Measurements from ENCODE around the gene DEFB131A.
"Not testable (repeated sequence)": the region's sequence is repeated elsewhere in the genome, so short reads cannot be mapped to it uniquely, and the experiment has no call there.

DEFB131A gene, protein sequence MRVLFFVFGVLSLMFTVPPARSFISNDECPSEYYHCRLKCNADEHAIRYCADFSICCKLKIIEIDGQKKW

DNA sequence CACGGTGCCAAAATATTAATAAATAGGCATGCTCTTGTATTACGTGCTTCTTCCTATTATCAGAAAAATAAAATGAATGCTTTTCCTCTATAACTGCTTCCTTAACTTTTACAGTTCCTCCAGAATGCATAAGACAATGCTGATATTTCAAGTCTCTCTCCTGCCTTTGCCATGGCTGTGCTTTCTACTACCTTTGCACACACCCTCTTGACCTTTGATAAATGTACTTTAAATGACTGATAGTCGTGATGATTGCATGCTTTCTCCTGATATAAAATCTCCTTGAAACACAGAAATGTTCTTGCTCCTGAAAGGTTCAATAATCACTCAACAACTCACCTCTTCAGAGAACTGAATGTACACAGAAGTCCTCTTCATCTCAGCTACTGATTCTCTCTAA, at the start of gene DEFB131A:
Gene DEFB131A, plus strand, starts transcription at position 301 of the 400 bp plus-strand sequence. CDS start 120 bp downstream, outside the sequence.
- not testable (repeated sequence) for ATAC-seq

DNA sequence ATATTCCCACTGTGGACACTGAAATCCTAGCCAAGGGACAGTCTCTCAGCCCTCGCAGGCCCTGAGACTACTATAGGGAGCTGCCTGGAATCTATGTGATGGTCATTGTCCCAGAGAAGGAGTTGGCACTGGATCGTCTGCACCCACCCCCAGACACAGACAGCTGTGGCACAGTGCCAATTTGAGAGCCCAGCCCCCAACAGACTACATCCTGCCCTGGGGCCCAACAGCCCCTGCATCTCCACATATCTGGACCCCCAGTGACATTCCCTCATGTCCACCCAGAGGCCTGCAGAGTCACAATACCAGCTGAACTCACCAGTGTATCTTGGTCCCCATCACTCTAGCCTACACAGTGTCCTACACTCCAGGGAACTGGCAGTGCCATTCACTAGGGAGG, 38.4 kb upstream of the DEFB131A start:
- ATAC-seq, result not testable (repeated sequence)

DNA sequence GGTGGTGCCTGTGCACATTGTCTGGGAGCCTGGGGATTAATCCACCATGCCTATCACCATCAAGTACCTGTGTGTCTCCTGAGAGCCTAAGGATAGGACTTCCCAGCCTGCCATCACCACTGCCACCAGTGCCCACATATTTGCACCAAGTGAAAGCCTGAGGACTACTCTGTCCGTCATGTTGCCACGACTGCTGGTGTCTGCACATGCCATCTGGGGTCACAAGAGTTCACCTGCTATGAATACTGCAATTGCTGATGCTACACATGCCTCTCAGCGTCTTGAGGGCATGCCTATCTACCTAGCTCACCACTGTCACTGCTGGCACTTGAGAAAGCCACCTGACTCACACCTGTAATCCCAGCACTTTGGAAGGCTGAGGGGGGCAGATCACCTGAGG, 37.7 kb upstream of the DEFB131A start:
- not testable (repeated sequence) for ATAC-seq

DNA sequence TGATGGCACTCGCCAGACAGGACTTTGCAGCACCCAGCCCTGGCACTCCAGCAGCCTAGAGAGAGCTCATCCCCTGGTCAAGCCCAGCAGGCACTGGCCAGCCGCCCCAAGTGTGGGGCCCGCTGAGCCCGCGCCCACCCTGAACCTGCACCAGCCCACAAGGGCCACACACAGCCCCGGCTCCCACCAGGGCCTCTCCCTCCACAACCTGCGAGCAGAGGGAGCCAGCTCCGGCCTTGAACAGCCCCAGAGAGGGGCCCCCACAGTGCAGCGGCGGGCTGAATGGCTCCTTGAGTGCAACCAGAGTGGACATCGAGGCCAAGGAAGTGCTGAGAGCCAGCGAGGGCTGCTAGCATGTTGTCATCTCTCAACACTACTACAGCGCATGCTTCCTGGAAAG, 34.4 kb upstream of the DEFB131A start:
- no peak for TF ChIP-seq OSR1 (CRISPR knock-in tag; IDR thresholded peaks at IDR 0.05)
- no peak for TF ChIP-seq TOX (CRISPR knock-in tag; IDR thresholded peaks at IDR 0.05; ENCODE audit: borderline replicate concordance)
- TF ChIP-seq, protein P1, sequence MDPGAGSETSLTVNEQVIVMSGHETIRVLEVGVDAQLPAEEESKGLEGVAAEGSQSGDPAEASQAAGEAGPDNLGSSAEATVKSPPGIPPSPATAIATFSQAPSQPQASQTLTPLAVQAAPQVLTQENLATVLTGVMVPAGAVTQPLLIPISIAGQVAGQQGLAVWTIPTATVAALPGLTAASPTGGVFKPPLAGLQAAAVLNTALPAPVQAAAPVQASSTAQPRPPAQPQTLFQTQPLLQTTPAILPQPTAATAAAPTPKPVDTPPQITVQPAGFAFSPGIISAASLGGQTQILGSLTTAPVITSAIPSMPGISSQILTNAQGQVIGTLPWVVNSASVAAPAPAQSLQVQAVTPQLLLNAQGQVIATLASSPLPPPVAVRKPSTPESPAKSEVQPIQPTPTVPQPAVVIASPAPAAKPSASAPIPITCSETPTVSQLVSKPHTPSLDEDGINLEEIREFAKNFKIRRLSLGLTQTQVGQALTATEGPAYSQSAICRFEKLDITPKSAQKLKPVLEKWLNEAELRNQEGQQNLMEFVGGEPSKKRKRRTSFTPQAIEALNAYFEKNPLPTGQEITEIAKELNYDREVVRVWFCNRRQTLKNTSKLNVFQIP (CRISPR knock-in tag; IDR thresholded peaks at IDR 0.05; ENCODE audit: borderline replicate concordance, low read depth), result no peak
- TF ChIP-seq ZC3H10 (CRISPR knock-in tag; IDR thresholded peaks at IDR 0.05), result no peak
- no peak for ATAC-seq

DNA sequence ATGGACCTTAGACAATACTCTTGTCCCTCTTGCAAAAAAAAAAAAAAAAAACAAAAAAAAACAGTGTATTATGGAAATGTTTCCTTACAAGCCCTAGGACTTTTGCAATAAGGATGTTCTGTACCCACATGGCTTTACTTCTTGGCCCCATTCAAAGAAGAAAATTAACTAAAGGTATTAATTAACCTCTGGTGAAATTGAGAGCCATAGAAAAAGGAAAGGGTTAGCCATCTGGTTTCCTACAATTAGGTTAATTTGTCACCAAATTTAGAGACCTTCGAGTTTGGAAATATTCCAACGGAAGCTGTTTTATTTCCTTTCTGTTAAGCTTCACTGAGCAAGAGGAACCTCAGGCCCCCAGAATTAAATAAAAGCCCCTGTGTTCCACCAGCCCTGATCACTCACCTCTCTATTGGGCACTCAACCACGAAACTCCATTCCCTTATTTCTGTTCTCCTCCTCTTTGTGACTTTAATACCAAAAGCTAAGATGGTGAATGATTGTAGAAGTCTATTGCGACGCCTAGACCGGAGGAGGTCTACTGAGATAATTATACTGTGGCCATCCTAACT, 22.2 kb upstream of the DEFB131A start:
- ATAC-seq, result not testable (repeated sequence)

DNA sequence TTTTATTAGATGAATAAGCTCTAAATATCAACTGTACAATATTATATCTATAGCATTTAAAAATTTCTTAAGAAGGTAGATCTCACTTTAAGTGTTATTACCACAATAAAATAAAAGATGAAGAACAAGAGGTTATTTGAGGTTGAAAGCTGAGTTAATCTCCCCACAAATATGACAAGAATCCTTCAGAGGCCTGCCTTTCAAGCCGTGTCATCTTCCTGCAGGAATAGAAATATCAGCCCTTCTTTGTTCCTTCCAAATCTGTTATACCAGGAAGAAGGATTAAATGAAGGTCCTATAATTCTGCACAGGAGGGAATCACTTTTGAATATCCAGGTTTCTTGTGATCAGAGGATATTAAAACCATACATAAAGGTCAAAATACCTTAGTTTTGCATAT, 18.3 kb upstream of the DEFB131A start:
- ATAC-seq, result not testable (repeated sequence)

DNA sequence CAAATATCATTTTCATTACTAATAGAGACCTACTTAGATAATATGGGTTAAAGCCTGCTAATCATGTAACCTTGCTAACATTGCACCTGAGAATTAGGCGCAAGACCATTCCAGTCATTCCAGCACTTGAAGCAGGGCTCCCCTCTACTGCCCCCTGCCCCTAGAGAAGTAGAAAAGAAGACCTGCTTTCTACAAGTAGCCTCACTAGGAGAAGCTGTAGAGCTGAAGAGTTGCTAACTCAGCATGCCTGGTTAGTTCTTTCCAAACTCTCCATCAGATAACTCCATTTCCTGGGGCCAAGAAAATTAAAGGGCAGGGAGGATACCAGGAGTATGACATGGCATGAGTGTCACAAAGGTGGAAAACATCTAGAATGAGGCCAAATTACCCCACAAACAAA, 14.2 kb upstream of the DEFB131A start:
- ATAC-seq, result not testable (repeated sequence)

DNA sequence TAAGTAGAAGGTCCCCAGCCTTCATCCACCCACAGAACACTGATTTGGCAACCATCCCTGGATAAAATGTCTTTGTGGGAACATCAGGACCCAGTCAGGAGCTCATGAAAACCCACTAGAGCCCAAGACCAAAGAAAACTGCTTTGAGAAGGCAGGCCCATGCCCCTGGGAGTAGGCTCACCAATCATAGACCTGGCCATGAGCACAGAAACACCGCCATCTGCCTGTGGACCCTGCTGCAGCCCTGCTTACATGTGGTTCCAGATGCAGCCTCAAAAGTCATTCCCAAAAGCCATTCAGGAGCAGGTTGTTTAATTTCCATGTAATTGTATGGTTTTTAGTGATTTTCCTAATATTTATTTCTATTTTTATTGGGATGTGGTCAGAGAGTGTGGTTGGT, 10.9 kb upstream of the DEFB131A start:
- not testable (repeated sequence) for ATAC-seq

DNA sequence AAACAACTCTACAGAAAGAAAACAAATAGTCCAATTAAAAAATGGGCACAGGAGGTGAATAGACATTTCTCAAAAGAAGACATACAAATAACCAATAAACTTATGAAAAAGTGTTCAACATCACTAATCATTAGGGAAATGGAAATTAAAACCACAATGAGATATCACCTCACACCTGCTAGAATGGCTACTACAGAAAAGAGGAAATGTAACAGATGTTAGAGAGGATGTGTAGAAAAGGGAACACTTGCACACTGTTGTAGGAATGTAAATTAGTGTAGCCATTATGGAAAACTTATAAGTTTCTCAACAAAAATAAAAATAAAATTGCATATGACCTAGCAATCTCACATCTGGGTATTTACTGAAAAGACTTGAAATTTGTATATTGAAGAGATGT, 7.5 kb upstream of the DEFB131A start:
- not testable (repeated sequence) for ATAC-seq

DNA sequence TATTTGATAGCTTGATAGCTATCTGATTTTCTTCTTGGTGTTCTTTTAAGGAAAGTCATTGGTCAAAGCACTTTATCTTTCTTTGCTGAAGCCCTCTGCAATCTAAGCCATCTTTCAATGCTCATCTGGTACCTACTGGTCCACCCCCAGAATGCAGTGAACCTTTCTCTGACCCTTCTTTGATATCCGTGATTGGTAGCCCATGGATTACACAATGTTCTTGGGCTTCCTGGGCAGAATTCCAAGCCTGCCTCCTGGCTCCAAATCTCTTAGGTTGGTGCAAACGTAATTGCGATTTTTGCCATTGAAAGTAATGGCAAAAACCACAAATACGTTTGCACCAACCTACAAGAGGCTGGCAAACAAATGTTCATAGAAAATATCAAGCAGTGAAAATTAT, 1.9 kb upstream of the DEFB131A start:
- not testable (repeated sequence) for ATAC-seq

DNA sequence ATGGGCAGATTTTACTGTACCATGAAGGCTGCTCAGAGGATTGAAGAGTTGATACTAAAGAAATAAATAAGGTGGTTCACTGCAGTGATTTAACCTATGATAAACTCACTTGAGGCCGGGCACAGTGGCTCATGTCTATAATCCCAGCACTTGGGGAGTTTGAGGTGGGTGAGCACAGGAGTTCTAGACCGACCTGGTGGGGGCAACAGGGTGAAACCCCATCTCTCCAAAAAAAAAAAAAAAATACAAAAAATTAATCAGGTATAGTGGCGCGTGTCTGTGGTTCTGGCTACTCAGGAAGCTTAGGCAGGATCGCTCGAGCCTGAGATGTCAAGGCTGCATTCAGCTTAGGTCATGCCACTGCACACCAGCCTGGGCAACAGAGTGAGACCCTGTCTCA, 467 bp downstream of the DEFB131A start:
- not testable (repeated sequence) for ATAC-seq

DNA sequence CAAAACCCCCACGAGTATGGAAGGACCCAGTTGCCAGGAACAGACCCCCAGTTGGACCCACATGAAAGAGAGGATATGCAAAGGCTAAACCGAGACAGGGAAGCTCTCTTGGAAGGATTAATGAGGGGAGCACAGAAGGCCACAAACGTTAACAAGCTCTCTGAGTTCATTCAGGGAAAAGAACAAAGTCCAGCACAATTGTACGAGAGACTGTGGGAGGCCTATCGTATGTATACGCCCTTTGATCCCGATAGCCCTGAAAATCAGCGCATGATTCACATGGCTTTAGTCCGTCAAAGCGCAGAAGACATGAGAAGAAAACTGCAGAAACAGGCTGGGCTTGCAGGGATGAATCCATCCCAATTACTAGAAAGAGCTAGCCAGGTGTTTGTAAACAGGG, 8.0 kb downstream of the DEFB131A start:
- ATAC-seq, result not testable (repeated sequence)

DNA sequence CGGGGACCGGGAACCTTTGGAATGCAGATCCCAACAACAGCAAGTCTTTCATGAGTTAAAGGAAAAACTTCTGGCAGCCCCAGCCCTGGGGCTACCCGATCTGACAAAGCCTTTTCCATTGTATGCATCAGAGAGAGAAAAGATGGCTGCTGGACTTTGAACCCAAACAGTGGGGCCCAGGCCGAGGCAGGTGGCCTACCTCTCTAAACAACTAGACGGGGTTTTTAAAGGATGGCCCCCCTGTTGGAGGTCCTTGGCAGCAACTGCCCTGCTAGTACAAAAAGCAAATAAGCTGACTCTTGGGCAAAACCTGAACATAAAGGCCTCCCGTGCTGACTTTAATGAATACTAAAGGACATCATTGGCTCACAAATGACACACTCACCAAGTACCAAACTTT, 10.1 kb downstream of the DEFB131A start:
- ATAC-seq, result not testable (repeated sequence)

DNA sequence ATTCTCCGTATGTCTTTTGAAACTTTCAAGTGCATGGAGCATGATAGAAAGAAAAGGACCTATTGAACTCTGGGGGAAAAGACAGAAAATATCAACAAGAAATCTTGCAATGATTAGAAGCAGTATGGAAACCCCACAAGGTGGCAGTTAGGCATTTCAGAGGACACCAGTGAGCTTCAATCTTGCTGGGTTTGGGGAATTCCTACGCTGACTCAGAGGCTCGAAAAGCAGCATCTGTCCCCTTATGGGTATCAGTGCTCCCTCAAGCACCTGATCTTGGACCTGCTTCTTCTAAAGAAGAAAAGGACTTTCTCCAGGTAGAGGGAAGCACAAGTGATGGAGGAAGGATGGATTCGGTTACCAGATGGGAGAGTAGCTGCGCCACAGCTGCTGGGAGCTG, 10.8 kb downstream of the DEFB131A start:
- ATAC-seq, result not testable (repeated sequence)

DNA sequence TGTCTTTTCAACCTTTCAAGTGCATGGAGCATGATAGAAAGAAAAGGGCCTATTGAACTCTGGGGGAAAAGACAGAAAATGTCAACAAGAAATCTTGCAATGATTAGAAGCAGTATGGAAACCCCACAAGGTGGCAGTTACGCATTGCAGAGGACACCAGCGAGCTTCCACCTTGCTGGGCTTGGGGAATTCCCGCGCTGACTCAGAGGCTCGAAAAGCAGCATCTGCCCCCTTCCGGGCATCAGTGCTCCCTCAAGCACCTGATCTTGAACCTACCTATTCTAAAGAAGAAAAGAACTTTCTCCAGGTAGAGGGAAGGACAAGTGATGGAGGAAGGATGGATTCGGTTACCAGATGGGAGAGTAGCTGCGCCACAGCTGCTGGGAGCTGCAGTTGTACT, 35.3 kb downstream of the DEFB131A start:
- ATAC-seq, result not testable (repeated sequence)

DNA sequence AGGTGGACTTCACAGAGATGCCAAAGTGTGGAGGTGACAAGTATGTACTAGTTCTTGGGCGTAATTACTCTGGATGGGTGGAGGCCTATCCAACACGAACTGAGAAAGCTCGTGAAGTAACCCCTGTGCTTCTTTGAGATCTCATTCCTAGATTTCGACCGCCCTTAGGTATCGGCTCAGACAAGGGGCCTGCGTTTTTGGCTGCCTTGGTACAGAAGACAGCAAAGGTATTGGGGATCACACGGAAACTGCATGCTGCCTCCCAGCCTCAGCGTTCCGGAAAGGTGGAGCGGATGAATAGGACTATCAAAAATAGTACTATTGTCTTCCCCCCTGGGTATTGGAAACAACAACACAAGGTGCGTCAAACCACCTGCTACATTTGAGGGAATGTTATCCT, 35.9 kb downstream of the DEFB131A start:
- ATAC-seq, result not testable (repeated sequence)

DNA sequence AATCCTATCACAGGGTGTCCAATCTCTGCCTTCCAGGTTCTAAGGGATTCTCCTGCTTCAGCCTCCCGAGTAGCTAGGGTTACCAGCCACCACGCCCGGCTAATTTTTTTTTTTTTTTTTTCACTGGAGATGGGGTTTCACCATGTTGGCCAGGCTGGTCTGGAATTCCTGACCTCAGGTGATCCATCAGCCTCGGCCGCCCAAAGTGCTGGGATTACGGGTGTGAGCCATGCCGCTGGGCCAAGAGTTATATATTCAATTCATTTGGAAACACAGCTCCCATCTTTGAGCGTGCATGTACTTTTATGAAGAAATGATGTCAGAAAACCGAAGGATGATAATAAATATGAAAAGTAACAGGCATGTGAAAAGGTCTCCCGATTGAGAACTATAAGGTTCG, 38.7 kb downstream of the DEFB131A start:
- not testable (repeated sequence) for ATAC-seq

DNA sequence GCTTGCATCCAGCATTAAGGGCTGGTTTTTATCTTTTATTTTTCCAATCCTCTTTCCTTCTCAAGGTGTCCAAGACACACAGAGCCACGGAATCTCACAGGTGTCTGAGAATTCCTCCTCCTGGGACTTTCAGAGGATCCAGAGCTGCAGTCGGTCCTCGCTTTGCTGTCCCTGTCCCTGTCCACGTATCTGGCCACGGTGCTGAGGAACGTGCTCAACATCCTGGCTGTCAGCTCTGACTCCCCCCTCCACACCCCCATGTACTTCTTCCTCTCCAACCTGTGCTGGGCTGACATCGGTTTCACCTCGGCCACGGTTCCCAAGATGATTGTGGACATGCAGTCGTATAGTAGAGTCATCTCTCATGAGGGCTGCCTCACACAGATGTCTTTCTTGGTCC, 39.5 kb downstream of the DEFB131A start:
- ATAC-seq, result not testable (repeated sequence)

DNA sequence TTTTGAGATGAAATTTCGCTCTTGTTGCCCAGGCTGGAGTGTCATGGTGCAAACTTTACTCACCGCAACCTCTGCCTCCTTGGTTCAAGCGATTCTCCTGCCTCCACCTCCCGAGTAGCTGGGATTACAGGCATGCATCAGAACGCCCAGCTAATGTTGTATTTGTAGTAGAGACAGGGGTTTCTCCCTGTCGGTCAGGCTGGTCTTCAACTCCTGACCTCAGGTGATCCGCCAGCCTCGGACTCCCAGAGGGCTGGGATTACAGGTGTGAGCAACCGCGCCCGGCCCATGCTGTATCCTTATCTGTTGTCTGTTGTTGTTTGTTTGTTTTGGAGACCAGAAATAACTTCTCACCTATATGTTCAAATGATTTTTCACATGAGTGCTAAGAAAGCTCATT, 42.7 kb downstream of the DEFB131A start:
- ATAC-seq, result not testable (repeated sequence)

DNA sequence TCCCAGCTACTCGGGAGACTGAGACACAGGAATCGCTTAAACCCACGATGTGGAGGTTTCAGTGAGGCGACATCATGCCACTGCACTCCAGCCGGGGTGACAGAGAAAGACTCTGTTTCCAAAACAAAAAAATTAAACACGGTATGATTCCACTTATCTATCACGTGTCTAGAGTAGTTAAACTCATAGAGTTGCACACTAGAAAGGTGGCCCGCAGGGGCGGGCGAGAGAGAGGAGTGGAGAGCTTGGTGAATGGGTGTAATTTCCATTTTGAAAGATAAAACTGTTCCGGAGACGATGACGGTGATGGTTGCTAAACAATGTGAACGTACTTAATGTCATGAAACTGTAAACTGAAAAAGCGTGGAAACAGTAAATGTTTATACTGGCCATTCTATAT, 44.6 kb downstream of the DEFB131A start:
- ATAC-seq, result not testable (repeated sequence)

DNA sequence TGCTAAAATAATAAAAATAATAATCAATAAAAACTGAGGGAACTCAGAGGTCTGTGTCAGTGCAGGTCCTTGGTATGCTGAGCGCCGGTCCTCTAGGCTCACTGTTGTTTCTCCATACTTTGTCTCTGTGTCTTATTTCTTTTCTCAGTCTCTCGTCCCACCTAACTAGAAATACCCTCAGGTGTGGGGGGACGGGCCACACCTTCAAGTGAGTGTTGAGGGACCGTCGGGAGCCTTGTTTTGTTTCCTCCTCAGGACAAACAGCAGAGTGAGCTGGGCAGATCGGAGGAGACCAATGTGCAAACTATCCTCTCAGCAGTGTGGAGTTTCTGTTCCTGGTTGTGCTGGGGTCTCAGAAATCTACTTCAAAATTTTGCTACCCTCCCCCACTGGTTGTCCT, 46.3 kb downstream of the DEFB131A start:
- not testable (repeated sequence) for ATAC-seq

DNA sequence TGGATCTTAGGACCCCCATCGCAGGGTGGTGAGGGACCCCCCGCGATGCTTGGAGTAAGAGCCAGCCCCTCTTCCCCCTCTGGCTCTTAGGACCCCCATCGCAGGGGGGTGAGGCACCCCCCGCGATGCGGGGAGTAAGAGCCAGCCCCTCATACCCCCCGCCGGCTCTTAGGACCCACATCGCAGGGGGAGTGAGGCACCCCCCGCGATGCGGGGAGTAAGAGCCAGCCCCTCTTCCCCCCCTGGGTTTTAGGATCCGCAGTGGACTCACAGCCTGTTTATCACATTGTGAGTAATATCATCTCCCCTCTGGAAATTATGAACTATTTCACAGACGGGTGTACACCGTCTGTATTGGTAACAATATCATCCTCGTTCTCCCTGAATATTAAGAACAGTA, 46.8 kb downstream of the DEFB131A start:
- ATAC-seq, result not testable (repeated sequence)

Measured in SK-N-SH treated with all-trans-retinoic acid at 6 μM for 48 hours (cell line).